ENCODE results near the gene FBXW5. TPM values are rescaled to one million over a fixed set of nuclear protein-coding genes. Genes with fewer than 3 reads are reported as not detected.

The FBXW5 gene
- total and polyA plus RNA-seq, 9 of the 15 experiments (the other 6 are each of a cell fraction or from before 2014, with no cell fraction given), result 0.21 to 128 (median 37.0) TPM

DNA sequence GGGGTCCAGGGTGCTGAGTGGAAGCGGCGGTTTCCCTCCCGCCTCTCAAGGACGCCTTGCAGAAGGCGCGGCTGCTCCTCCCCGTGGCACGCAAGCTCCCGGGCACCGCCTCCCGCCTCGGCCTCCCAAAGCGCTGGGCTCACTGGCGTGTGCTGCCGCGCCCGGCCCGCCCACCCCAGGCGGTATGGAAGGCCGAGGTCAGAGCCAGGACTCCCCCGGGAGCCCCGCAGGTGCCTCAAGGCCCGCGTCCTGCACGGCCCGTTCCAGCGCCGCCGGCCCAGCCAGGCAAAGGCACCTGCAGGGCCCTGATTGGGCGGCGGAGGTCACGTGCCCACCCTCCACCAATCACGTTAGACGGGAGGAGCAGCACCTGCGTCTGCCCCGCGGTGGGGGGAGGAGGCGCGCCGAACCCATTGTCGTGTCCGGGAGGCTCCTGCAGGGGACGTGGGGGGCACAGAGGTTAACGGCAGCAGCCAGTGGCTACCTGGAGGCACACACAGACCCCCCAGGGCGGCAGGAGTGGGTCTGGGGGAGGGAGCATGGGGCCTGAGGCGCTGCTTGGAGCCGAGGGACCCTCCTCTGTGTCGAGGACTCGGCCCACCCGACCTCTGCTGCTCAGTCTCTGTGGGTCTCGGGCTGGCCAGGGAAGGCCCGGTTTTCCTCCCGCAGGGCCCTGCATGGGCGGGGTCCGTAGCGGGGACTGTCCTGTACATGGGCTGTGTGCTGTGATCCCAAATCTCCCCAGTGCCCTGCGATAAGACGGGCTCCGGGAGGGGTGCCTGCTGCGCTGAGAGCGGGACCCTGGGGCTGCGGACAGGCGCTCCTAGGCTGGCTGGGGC is 5.5 kb upstream of the FBXW5 start (continued):
- TF ChIP-seq ZEB2 (IDR thresholded peaks at IDR 0.05), result peak; percentile 67
- peak; percentile 85; the same call in 1 of the 2 replicates for TF ChIP-seq MTA3 (IDR thresholded peaks at IDR 0.05; ENCODE audit: borderline replicate concordance)
- TF ChIP-seq POLR2A (conservative IDR thresholded peaks at IDR 0.05), result peak; percentile 67
- TF ChIP-seq SMAD4 (CRISPR knock-in tag; conservative IDR thresholded peaks at IDR 0.05), result peak; percentile 62; the same call in 1 of the 2 replicates
- no peak for TF ChIP-seq ZNF23 (CRISPR knock-in tag; IDR thresholded peaks at IDR 0.05)
- no peak for TF ChIP-seq ATF2 (CRISPR knock-in tag; IDR thresholded peaks at IDR 0.05)
- TF ChIP-seq ZKSCAN1 (IDR thresholded peaks at IDR 0.05; ENCODE audit: low read depth, low read length), result 0 out of 2 replicates have a peak, but pooled peaks have one; percentile 28
- TF ChIP-seq CREM (IDR thresholded peaks at IDR 0.05; ENCODE audit: low read depth), result peak; percentile 65
- TF ChIP-seq, protein P1, sequence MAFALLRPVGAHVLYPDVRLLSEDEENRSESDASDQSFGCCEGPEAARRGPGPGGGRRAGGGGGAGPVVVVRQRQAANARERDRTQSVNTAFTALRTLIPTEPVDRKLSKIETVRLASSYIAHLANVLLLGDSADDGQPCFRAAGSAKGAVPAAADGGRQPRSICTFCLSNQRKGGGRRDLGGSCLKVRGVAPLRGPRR (CRISPR knock-in tag; IDR thresholded peaks at IDR 0.05), result no peak
- TF ChIP-seq MBD2 (IDR thresholded peaks at IDR 0.05; ENCODE audit: borderline replicate concordance, low read depth), result peak; percentile 80; the same call in 1 of the 2 replicates
- peak; percentile 82; the same call in 1 of the 2 replicates for TF ChIP-seq ZBTB7A (IDR thresholded peaks at IDR 0.05; ENCODE audit: borderline replicate concordance, control insufficient read depth, low read depth, low read length)
- TF ChIP-seq STAT5B (CRISPR knock-in tag; IDR thresholded peaks at IDR 0.05), result no peak
- TF ChIP-seq SLC30A9 (CRISPR knock-in tag; IDR thresholded peaks at IDR 0.05), result no peak
- no peak for TF ChIP-seq ETV1 (tag; conservative IDR thresholded peaks at IDR 0.05; ENCODE audit: low read depth)
- no peak for TF ChIP-seq THRAP3 (IDR thresholded peaks at IDR 0.05; ENCODE audit: borderline replicate concordance)
- TF ChIP-seq FIP1L1 (IDR thresholded peaks at IDR 0.05; ENCODE audit: low read depth, low read length, poor library complexity, severe bottlenecking), result peak; percentile 11
- TF ChIP-seq THRB (CRISPR knock-in tag; conservative IDR thresholded peaks at IDR 0.05), result no peak
- TF ChIP-seq ZNF282 (CRISPR knock-in tag; IDR thresholded peaks at IDR 0.05), result no peak
- TF ChIP-seq LEF1 (IDR thresholded peaks at IDR 0.05), result no peak
- TF ChIP-seq ZNF561 (CRISPR knock-in tag; conservative IDR thresholded peaks at IDR 0.05), result no peak
- no peak for TF ChIP-seq ZNF79 (CRISPR knock-in tag; IDR thresholded peaks at IDR 0.05; ENCODE audit: low read depth)
- 0 out of 2 replicates have a peak, but pooled peaks have one; percentile 5 for TF ChIP-seq TCF3 (CRISPR knock-in tag; IDR thresholded peaks at IDR 0.05)
- peak in 1 of 2 experiments; percentile 69; a peak in 2 of 4 replicates for TF ChIP-seq RCOR1 (IDR thresholded peaks at IDR 0.05; ENCODE audit: borderline replicate concordance in 1 of 2, low read depth in 2 of 2, low read length in 2 of 2)
- TF ChIP-seq FOS (IDR thresholded peaks at IDR 0.05; ENCODE audit: extremely low read depth, insufficient read length), result peak; percentile 95
- TF ChIP-seq YY1 (IDR thresholded peaks at IDR 0.05; ENCODE audit: borderline replicate concordance in 1 of 3, control insufficient read depth in 1 of 3, extremely low read depth in 1 of 3, insufficient read depth in 3 of 3, insufficient read length in 1 of 3, insufficient replicate concordance in 2 of 3, low read depth in 1 of 3, low read length in 2 of 3), result peak in 1 of 3 experiments; percentile 4
- TF ChIP-seq TSC22D4 (tag; IDR thresholded peaks at IDR 0.05), result no peak
- peak; percentile 44 for TF ChIP-seq PHF20 (IDR thresholded peaks at IDR 0.05; ENCODE audit: partially characterized antibody)

All from K562 (cell line).